HUDEP-2 (cell line): ENCODE data around the gene EPHB1.
A peak's percentile ranks its signal among the peaks of the same experiment; 100 is the strongest.
"Not testable (repeated sequence)": the region's sequence is repeated elsewhere in the genome, so short reads cannot be mapped to it uniquely, and the experiment has no call there.

Source experiments
- DNase-seq, 76 experiments: peaks; one replicate each; lab custom pipeline; 2025; ENCODE audit not compliant: unreplicated experiment in 76 of 76; lab: John Stamatoyannopoulos, UW

EPHB1 gene

DNA sequence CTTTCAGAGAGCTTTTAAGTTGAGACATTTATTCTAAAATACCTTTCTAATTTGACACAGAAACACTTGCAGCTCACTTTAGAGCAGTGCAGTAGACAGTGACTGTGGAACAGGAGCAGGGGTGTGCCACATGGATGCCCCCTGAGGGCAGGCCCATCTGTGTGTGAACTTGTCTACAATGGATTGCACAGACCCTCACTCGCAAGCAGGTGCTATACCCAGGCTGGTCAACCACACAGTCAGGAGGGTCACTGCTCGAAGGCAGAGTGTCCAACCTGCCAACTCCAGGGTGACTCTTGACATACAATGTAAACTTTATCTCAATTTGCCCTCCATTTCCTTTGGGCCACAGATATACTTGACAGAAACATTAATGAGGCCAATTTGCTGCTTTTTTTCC lies 437.2 kb downstream of the EPHB1 start:
- DNase-seq, result no peak

DNA sequence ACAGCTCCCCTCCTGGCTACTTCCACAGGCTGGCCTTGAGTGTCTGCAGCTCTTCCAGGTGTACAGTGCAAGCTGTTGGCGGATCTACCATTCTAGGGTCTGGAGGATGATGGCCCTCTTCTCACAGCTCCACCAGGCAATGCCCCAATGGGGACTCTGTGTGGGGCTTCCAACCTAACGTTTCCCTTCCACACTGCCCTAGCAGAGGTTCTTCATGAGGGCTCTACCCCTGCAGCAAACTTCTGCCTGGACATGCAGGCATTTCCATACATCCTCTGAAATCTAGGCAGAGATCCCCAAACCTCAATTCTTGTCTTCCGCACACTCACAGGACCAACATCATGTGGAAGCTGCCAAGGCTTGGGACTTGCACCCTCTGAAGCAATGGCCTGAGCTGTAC lies 438.4 kb downstream of the EPHB1 start:
- not testable (repeated sequence) for DNase-seq

GRCh38 chr3:135235541-135235940 lies 440.5 kb downstream of the EPHB1 start:
- DNase-seq, result no peak

- no peak for DNase-seq
These were observed 442.5 kb downstream of the EPHB1 start for GRCh38 chr3:135237371-135238143.

DNA sequence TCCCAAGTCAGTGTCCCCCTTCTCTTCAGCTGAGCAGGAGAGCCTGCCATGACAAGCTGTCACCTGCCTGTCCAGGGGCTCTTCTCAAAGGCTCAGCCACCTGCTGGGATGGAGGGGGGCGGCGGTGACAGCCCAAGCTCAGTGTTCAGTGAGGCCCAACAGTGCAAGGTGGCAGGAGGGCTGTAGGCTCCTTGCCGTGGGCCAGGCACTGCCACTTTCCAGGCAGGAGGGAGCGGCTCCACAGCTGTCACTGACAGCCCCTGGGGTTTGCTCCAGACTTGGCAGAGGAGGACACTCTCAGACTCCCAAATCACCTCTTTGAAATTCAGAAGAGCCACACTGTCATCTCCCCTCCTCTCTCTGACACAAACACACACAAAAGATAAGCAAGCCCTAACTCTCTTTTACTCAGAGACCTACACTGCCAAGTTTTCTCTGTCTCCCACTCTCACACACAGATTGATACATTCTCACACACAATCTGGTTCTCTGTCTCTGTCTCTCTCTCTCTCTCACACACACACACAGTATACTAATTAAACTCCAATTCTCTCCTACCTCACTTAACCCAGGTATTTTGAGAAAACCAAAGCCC lies 443.3 kb downstream of the EPHB1 start:
- no peak for DNase-seq

GRCh38 chr3:135238871-135239614 lies 444.0 kb downstream of the EPHB1 start:
- no peak for DNase-seq

DNA sequence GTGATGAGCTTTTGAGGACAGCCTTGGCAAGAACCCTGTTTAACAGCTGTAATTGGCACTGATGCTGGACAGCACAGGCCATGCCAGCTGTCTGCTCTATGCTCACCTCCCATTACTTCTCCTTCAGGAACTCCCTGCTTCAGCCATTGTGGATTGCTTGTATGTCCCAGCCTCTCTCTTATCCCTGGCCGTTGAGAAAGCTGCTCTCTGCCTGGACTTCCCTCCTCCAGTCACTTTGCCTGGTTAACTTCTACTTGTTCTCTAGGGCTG lies 444.5 kb downstream of the EPHB1 start:
- no peak for DNase-seq

GRCh38 chr3:135240426-135240825 lies 445.4 kb downstream of the EPHB1 start:
- peak in 3 of 76 experiments; percentile 3 to 8 (median 5) for DNase-seq

DNA sequence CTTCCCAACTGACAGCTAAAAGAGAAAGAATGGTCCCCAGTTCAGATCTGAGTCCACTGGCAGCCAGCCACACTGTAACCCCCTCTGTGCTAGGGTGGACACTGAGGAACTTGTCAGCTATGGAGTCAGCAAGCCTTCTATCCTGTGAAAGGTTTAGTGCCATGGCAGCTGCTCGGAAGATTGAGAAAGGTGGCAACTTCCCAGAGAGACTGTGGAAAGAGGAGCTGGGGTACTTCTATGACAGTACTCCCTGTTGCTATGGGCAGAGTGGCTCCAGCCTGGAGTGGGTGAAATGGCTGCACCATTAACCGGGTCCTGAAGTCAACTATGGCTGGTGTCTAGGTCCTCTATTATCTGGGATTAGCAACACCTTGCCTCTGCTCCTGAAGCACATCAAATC lies 447.2 kb downstream of the EPHB1 start:
- no peak for DNase-seq

GRCh38 chr3:135243616-135244015 lies 448.6 kb downstream of the EPHB1 start:
- no peak for DNase-seq

- no peak for DNase-seq
These were observed 451.0 kb downstream of the EPHB1 start for GRCh38 chr3:135246027-135246426.

GRCh38 chr3:135248213-135248612 lies 453.2 kb downstream of the EPHB1 start:
- DNase-seq, result no peak

DNA sequence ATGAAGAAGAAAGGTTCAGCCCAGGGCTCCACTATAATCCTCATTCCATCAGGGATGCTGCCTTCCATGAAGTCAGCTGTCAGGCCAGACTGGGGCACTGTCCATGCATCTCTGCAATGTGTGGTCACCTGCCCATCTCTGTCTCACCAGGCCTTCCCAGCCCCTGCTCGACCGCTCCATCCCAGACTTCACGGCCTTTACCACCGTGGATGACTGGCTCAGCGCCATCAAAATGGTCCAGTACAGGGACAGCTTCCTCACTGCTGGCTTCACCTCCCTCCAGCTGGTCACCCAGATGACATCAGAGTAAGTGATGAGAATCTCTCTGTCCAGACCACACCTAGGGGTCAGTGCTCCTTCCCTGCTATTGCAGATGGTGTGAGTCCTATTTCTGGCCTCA lies 454.1 kb downstream of the EPHB1 start:
- DNase-seq, result no peak

DNA sequence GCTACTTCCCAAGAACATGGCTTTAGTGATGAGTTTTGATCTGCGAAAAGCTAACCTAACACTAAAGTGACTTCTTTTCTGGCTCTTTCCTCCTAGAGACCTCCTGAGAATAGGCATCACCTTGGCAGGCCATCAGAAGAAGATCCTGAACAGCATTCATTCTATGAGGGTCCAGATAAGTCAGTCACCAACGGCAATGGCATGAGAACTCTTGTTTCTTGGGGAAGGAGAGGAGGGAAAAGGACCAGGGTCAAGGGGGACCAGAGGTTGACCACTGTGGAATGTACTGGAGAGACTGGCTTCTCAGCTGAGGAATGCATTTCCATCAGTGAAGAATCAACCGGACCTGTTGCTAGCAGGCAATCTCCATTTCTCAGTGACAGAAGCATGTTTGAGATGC lies 463.9 kb downstream of the EPHB1 start:
- DNase-seq, result no peak

GRCh38 chr3:135260025-135260424 lies 465.0 kb downstream of the EPHB1 start:
- DNase-seq, result no peak

- DNase-seq, result no peak
These were observed 466.2 kb downstream of the EPHB1 start for GRCh38 chr3:135261214-135261775.

GRCh38 chr3:135261916-135262315 lies 466.9 kb downstream of the EPHB1 start:
- DNase-seq, result no peak

- no peak for DNase-seq
These were observed 467.4 kb downstream of the EPHB1 start for GRCh38 chr3:135262441-135262840.

- DNase-seq, result no peak
These were observed 468.3 kb downstream of the EPHB1 start for GRCh38 chr3:135263331-135263730.

GRCh38 chr3:135267487-135267886 lies 472.4 kb downstream of the EPHB1 start:
- DNase-seq, result no peak

- no peak for DNase-seq
These were observed 474.0 kb downstream of the EPHB1 start for GRCh38 chr3:135268941-135269532.
